Measurements from ENCODE around the gene GBF1.
"Not testable (repeated sequence)": the region's sequence is repeated elsewhere in the genome, so short reads cannot be mapped to it uniquely, and the experiment has no call there.

Gene GBF1

DNA sequence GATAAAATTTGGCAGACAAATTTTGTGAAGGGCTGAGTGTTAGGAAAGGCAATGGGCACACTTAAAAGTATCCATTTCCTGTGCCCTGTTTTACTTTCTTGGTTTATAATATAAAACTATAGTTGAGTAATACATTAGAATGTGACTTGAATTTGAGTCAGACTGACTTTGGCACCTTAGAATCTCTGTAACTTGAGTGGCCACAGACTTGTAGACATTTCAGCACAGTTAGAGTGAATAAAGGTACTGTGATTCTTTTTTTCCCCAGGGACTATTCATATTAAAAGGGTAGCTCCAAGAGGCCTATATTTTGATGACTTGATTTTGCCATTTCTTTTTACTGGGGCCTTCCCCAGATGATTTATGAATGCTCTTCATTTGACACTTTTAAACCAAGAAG is 22.4 kb downstream of the GBF1 start:
- DNase-seq (ENCODE audit: low read depth) = no peak

DNA sequence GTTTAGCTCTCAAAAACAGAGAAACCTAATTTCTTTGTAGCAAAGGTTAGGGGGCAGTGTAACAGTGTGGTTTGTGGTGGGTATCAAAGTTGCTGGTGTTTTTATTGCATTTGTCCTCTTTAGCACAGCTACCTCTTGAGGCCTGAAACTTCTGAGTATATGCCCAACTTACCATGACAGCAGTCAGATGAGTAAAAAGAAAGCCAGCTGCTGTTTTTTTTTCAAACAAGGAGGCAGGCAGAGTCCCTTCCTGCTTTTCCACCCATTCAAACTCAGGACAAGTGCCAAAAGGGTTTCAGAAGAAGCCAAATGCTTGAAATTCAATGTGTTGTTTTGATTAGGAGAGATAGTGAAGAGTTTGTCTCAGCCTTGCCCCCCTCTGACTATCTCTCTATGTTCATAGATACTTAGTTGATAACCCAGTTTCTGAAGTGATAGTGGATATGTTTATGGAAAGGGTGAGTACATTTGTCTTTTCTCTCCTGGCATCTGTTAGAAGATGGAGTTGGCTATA is 23.1 kb downstream of the GBF1 start:
- no peak for DNase-seq (ENCODE audit: low read depth)

DNA sequence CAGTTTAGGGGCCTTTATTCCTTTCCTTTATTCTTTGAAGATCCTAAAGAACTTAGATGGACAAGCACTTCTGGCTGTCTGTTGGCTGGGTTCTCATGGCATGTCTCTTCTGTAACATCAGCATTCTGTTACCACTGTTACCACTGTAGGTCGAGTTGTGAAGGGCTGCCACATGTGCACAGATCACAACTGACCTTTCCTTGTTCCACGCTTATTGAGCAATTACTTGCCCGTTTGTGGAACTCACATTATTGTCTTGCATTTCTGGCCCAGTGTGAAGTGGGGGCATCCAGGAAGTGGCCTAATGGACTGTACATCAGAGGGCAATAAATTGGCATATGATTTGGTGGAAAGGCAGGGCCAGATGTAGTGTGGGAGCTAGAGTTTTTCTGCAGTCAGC is 23.7 kb downstream of the GBF1 start:
- no peak for DNase-seq (ENCODE audit: low read depth)

DNA sequence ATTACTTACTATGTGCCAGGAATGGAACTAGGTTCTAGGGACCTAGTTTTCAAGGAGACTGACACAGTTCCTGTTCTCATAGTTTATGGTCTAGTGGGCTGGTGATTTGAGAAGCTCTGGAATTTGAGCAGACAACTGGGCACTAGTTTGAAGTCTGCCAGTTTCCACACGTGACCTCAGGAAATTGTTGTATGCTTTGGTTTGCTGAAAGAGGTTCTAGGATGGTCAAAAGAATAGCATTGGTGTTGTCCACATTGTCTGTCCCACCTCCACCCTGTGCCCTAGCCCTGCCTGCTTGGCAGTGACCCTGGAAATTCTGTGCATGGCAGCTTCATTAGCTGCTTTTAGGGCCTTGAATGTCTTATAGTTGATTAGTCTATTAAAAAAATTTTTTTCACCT is 28.7 kb downstream of the GBF1 start:
- DNase-seq (ENCODE audit: low read depth) = no peak

DNA sequence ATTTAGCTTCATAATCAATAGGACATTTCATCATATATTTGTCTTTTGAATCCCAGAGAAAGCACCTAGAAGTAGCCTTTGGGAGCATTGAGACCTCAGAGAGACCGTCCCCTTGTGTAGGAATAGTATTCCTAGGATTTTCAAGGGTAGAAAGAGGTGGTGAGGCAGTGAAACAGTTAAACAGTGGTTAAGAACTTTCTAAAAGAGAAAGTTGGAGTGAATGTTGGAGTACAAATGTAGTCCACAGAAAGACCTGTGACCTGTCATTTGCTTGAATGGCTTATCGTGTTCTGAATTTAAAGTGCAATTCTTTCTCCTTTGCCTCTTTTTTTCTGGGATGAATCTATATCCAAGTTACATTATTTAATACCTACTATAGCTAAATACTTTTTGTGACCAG is 30.0 kb downstream of the GBF1 start:
- no peak for DNase-seq (ENCODE audit: low read depth)

DNA sequence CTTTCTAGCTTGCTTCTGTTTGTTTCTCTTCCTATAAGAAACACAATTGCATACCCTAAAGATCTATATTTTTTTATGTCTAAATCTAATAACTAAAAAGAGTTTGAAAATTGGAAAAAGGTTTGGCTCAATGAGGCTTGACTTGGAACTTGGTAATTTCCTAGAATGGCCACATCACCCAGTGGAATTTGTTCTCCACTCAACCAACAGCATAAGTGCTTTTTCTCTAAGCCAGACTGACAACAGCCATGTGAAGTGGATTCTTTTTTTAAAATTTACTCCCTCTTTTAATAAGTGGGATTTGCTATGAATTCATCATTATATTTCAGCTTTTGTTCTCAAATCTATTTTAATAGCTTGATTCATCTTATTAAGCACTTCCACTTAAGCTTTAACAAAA is 33.8 kb downstream of the GBF1 start:
- no peak for DNase-seq (ENCODE audit: low read depth)

DNA sequence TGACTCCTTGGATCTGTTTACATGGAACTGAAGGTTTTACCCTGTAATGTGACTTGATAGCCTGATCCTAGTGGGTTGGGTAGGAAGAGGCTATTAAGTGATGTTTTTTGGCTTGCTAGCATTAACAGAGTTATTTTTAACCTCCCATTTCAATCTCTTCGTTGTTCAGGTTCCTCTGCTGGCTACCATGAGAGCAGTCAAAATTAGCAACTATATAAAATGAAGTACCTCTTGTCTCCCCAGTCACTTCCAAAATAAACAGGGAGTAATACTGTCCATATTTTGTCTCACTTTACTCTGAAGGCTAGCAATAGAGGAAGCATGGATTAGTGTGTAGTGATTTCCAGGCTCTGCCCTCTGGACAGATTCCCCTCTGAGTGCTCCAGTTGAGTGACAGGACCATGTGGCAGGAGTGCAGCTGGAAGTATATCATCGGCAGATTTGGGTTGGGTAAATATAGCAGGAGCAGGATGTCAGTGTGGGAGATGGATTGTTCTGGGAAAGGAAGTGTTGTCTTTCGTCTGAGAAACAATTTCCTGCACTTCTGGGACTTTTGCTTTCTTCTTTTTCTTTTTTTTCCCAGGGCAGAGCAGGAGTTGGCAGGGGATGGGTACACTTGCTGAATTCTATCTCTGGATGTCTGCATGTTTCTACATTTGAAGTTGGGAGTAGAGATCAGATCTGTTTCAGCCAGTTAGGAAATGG is 35.2 kb downstream of the GBF1 start:
- DNase-seq (ENCODE audit: low read depth) = no peak

DNA sequence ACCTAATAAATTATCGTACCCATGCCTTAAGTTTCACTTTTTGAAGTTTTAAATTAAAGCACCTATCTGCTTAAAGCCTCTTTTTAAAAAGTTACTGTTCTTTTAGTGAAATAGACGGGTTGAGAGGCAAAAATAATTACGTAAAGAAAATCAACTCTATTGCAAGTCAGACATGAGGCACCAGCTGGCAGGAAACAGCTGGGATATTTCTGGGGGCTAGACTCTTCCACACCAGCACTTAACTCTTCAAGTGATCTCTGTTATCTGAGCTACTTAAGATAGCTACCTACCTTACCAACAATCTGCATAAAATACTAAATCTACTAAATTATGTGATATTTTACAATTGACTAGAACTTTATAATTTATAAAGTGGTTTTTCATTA is 35.8 kb downstream of the GBF1 start:
- DNase-seq (ENCODE audit: low read depth) = no peak

DNA sequence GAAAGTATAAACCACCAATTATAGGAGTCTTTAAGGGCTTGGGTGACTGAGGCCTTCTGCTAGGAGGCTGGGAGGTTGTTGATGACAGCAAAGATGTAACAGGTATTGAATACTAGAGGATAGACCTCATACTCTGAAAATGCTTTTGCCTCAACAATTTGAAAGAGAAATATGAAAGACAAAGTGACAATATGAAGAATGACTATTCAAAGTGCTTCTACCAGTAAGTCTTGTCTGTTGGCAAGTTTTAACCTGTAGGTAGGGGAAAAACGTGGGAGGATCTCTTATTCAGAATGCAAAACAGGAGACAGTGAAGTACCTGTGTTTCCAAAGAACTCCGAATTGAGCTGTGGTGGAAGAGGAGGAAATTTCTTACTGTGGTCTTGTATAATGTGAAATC is 38.2 kb downstream of the GBF1 start:
- DNase-seq (ENCODE audit: low read depth) = no peak

DNA sequence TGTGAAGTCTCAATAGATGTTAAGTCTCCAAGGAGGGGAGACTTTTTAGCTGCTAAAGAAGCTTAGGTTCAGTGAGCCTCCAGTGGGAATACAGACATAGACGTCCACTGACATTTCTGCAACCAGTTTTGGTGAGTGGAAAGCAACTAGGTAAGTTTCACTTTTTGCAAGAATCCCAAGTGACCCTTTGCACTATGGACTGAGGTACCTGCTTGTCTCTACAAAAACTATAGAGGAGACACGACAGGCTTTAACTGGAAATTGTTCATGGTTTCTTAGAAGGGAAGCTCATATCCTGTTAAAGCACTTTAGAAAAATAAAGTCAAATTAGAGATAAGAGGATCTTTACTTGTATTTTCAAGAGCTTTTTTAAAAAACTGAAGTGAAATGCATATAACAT is 38.6 kb downstream of the GBF1 start:
- no peak for DNase-seq (ENCODE audit: low read depth)

DNA sequence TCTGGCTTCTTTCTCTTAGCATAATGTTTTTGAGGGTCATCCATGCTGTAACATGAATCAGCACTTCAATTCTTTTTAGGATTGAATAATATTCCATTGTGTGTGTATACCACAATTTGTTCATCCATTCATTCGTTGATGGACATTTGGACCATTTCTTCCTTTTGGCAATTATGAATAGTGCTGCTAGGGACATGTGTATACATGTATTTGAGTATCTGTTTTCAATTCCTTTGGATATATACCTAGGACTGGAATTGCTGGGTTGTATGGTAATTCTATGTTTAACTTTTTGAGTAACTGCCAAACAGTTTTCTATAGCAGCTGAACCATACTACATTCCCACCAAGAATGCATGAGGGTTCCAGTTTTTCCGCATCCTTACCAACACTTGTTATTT is 39.2 kb downstream of the GBF1 start:
- DNase-seq (ENCODE audit: low read depth) = no peak

DNA sequence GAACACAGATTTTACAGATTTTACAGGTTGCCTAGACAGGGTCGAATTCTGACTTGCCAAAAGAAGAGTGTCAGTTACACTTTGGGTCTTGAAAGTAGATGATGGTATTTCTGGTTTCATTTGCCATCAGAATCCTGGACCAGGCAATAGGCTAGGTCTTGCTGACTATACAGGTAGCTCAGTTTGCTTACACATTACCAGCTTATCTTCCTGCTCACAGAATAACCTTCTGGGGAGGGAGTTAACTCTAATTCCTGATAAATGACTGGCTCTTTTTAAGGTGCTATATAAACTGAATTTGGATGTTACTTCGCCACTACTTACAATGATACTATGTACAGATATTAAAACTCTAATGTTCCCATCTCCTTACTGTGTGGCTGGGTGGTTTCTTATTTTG is 39.8 kb downstream of the GBF1 start:
- DNase-seq (ENCODE audit: low read depth) = no peak

DNA sequence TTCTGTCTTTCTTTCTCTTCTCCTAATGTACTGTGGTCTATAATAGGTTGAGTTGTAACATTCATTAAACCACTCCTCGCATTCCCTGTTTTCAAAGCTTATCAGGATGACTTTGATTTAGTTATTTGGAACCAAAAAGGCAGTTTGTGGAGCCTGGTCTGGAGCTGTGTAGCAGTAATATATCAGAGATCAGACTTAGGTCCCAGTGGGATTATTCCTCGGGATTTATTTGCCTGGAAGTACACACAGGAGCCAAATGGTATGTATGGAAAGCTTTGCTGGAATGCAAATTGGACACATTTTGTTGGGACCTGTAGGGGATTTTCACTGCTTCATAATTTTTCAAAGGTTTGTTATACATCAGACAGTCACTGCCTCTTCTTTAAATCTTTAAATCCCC is 40.9 kb downstream of the GBF1 start:
- no peak for DNase-seq (ENCODE audit: low read depth)

DNA sequence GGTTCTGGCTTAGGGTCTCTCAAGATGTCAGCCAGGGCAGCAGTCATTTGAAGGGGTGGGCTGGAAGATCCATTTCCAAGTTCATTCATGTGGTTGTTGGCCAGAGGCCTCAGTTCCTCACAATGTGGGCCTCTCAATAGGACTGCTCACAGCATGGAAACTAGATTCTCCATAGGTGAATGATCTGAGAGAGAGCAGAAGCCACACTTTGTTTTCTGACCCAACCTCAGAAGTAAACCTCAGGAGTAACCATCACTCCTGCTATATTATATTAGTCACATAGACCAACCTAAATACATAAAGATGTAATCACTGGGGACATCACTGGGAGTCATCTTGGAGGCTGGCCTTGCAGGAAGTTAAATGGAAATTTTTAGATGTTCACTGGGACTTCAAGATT is 42.2 kb downstream of the GBF1 start:
- no peak for DNase-seq (ENCODE audit: low read depth)

DNA sequence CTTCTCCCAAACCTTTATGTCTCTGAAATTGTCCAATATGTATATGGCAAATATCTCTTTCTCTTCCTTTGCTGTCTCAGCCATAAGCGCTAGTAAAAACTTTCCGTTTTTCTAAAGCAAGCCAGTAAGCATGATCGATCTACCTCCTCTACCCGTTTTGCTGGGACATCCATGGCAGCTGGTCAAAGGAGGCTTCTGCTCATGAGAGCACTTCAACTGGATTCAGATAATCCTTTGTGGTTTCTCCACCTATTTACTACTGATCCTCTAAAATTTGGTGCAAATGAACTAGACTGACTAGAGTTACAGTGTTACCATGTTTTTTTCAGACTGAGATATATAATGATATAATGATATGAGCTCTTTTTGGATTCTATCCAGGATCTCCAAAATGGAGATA is 42.7 kb downstream of the GBF1 start:
- DNase-seq (ENCODE audit: low read depth) = no peak

DNA sequence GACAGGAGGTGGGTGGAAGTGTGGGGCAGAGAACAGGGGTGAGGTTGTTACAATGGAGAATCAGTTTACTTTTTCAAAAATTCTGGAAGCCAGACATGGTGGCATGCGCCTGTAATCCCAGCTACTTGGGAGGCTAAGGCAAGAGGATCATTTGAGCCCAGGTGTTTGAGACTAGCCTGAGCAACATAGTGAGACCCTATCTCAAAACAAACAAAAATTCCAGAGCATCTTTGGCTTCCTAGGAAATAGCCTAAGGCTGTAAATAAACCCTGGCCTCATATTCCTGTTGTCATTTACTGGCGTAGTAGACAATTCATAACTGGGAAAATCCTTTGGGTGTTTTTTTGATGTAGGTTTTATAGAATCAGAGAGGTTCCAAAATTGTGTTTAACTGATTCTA is 44.0 kb downstream of the GBF1 start:
- no peak for DNase-seq (ENCODE audit: low read depth)

DNA sequence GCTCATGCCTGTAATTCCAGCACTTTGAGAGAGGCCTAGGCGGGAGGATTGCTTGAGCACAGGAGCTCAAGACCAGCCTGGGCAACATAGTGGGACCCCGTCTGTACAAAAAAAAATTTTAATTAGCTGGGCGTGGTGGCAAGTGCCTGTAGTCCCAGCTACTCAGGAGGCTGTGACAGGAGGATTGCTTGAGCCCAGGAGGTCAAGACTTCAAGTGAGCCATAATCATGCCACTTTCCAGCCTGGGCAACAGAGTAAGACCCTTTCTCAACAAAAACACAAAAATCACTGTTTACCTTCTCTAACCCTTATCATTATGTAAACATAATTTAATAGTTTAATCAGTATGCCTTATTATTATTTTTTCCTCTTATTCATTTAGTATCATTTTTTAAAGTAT is 44.5 kb downstream of the GBF1 start:
- no peak for DNase-seq (ENCODE audit: low read depth)

DNA sequence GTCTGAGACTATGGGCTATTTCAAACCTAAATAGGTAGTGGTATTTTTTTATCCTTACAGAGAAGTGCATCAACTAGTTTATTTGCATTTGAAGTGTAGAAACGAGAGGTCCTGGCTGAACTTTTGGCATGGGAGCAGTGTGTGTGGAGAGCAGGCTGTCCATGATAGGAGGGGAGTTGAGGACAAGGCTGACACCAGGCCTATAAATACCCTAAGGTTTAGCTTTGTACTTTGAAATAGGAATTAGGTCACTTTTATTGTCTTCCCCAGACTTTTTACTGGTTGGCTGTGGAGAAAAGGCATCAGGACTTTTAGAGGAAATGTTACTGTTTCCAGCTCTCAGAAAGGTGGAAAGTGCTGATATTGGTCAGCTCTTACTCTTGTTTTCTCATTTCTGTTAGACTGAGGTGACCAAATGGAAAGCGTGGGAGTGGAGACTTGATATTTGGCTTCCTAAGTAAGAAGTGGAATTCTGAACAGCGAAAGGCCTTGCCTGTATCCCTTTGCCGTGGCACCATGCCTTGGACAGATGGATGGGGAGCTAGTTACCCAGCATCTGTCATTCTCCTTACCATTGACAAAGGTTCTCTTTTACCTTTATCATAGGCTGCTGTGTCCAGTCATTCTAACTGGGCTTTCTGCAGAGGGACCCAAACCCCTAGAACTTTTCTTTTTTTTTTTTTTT is 46.0 kb downstream of the GBF1 start:
- DNase-seq (ENCODE audit: low read depth) = no peak

DNA sequence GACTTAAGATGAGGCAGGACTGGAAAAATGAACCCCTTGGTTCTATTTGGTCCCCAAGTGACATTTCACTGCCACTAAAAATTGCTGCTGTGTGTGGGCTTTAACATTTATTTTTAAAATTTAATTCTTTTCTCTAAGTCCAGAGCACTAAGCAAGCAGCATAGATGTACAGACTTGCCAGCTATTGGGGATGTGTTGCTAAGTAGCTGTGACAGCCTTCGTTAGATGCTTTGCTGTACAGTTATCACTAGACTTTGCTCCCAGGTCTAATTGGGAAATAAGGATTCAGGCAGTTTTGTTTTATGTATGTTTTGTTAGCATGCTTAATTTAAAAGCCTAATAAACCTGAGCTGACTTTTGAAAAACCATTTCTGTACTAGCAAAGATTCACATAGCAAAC is 51.8 kb downstream of the GBF1 start:
- no peak for DNase-seq (ENCODE audit: low read depth)

DNA sequence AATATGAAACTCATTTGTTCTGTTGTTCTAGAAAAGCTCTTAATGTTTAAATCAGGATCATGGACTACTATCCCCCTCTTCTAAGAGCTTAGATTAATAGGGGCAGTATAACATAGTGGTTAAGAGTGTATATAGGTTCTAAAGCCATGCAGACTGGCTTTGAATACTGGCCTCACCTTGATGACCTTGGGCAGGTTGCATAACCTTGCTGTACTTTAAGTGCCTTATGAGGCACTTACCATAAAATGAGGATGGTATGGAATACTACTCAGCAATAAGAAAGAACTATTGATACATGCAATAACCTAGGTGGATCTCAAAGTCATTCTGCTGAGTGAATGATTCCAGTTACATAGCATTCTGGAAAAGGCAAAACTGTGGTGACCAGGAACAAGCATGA is 53.6 kb downstream of the GBF1 start:
- no peak for DNase-seq (ENCODE audit: low read depth)

DNA sequence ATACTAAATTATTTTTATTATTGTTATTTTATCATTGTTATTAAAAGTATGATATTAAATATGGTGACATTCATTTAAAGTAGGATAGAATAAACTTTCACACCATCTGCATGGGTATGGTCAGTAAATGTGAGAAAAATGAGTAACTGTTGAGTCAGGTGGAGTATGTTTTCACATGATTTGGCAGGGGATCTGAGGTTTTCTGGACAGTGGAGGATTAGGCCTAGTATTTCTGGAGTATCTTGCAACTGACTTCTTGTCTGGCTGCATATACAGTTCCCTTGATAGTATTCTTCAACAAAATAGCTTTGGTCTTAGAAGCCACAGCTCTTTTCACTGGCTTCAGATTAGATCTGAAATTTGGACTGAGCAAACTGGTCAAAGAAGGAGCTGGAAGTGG is 54.5 kb downstream of the GBF1 start:
- DNase-seq (ENCODE audit: low read depth) = no peak

DNA sequence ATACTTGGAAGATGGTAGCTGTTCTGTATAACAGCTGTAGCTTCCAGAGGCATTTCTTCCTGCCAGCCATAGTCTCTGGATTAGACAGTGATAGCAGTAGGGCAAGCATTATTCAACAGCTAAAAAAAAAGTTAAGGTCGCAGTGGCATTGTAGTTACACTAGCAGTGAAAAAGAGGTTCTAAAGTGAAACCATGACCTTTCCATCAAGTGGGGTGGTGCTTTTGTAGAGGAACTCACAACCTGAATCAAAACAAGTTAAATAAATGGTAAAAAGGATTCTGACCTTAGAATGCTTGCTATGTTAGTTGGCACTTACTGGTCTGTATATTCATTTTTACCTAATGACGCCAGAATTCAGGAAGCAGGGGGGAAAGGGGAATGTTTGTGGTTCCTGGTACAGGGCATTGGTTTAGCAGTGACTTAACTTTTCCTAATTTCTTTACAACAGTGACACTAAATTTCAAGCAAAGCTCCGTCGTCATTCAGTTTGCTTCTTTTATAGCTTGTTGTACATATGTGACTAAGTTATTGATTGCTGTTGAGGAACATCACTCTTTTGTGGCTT is 55.0 kb downstream of the GBF1 start:
- DNase-seq (ENCODE audit: low read depth) = no peak

DNA sequence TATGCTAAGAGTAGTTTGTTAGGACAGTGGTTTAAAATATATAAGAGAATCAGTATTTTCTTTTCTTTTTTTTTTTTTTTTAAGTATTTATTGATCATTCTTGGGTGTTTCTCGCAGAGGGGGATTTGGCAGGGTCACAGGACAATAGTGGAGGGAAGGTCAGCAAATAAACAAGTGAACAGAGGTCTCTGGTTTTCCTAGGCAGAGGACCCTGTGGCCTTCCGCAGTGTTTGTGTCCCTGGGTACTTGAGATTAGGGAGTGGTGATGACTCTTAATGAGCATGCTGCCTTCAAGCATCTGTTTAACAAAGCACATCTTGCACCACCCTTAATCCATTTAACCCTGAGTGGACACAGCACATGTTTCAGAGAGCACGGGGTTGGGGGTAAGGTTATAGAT is 55.6 kb downstream of the GBF1 start:
- not testable (repeated sequence) for DNase-seq (ENCODE audit: low read depth)

DNA sequence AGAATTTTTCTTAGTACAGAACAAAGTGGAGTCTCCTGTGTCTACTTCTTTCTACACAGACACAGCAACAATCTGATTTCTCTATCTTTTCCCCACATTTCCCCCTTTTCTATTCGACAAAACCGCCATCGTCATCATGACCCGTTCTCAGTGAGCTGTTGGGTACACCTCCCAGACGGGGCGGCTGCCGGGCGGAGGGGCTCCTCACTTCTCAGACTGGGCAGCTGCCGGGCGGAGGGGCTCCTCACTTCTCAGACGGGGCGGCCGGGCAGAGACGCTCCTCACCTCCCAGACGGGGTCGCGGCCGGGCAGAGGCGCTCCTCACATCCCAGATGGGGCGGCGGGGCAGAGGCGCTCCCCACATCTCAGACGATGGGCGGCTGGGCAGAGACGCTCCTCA is 56.0 kb downstream of the GBF1 start:
- DNase-seq (ENCODE audit: low read depth) = not testable (repeated sequence)

All from T-helper 22 cell (primary cell).